ENCODE measurements around the gene XXYLT1. TPM values are rescaled to one million over a fixed set of nuclear protein-coding genes. Genes with fewer than 3 reads are reported as not detected.

XXYLT1 gene
- total RNA-seq, 1 experiment from 2014 or later, result 23.4 TPM

DNA sequence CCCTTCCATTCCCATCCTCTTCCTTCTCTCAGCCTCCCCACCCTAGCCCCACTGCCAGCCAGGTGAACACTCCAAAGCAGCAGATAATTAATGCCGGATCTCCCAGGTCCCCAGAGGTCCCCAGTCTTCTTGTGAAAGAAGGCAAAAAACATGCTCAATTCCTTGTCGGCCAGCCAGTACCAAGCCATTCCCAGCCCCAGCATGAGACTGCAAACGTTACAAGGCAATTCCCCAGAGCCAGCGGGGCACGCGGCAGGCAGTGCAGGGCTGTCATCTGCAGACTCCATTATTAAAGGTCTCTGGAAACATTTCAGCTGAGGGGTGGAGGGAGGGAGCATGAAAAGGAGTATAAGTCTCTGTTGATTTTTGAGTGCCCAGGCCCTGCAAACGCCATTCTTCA, 117.8 kb downstream of the XXYLT1 start:
- peak; percentile 37 for ATAC-seq

DNA sequence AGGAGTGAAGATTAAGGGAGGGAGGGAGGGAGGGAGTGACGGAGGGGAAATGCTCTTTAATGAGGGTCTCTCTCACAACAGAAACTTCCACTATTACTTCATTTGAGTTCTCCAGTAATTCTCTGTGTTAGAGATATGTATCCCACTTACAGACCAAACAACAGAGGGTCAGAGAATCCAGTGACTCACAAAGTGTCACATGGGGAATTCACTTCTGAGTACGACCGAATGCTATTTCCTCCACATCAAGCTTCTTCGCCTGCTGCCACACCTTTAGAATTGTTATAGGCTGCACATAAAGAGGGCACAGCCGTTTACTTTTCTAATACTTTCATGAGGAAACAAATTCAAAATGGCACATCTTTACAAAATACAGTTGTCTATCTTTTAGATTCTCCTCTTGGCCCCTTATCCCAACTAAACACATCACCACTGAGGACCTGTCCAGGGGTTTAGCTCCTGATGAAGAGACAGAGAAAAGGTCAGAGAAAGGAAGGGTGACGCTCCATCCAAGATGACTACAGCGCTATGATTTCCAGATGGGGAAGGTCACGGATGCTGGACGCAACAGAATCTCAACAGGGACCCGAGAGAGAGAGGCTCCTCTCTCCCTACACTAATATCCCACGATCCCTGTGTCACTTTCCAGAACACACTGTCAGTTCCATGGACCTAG, 119.0 kb downstream of the XXYLT1 start:
- ATAC-seq (no peak), DNase-seq (ENCODE audit: low spot score) (no peak)
- no peak overlapping the region for H3K4me3 Mint-ChIP-seq
- ChIA-PET POLR2A (no interaction called here), CTCF (no interaction called here)
- peaks cover 74% of the 10 kb centered on the region for H3K4me1 Mint-ChIP-seq
- H3K36me3 Mint-ChIP-seq, result no peaks in the 10 kb centered on the region
- TF ChIP-seq ZNF317 (CRISPR knock-in tag; IDR thresholded peaks at IDR 0.05; ENCODE audit: borderline replicate concordance, low read depth) (no peak), ZNF121 (CRISPR knock-in tag; IDR thresholded peaks at IDR 0.05) (no peak), FOXK1 (CRISPR knock-in tag; IDR thresholded peaks at IDR 0.05) (no peak)
- TF ChIP-seq, protein P1, sequence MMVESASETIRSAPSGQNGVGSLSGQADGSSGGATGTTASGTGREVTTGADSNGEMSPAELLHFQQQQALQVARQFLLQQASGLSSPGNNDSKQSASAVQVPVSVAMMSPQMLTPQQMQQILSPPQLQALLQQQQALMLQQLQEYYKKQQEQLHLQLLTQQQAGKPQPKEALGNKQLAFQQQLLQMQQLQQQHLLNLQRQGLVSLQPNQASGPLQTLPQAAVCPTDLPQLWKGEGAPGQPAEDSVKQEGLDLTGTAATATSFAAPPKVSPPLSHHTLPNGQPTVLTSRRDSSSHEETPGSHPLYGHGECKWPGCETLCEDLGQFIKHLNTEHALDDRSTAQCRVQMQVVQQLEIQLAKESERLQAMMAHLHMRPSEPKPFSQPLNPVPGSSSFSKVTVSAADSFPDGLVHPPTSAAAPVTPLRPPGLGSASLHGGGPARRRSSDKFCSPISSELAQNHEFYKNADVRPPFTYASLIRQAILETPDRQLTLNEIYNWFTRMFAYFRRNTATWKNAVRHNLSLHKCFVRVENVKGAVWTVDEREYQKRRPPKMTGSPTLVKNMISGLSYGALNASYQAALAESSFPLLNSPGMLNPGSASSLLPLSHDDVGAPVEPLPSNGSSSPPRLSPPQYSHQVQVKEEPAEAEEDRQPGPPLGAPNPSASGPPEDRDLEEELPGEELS (CRISPR knock-in tag; IDR thresholded peaks at IDR 0.05), result no peak
- TF ChIP-seq, protein P2, sequence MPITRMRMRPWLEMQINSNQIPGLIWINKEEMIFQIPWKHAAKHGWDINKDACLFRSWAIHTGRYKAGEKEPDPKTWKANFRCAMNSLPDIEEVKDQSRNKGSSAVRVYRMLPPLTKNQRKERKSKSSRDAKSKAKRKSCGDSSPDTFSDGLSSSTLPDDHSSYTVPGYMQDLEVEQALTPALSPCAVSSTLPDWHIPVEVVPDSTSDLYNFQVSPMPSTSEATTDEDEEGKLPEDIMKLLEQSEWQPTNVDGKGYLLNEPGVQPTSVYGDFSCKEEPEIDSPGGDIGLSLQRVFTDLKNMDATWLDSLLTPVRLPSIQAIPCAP (CRISPR knock-in tag; IDR thresholded peaks at IDR 0.05), result no peak
- TF ChIP-seq, protein P3, sequence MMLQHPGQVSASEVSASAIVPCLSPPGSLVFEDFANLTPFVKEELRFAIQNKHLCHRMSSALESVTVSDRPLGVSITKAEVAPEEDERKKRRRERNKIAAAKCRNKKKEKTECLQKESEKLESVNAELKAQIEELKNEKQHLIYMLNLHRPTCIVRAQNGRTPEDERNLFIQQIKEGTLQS (CRISPR knock-in tag; conservative IDR thresholded peaks at IDR 0.05), result no peak
- TF ChIP-seq, protein P4, sequence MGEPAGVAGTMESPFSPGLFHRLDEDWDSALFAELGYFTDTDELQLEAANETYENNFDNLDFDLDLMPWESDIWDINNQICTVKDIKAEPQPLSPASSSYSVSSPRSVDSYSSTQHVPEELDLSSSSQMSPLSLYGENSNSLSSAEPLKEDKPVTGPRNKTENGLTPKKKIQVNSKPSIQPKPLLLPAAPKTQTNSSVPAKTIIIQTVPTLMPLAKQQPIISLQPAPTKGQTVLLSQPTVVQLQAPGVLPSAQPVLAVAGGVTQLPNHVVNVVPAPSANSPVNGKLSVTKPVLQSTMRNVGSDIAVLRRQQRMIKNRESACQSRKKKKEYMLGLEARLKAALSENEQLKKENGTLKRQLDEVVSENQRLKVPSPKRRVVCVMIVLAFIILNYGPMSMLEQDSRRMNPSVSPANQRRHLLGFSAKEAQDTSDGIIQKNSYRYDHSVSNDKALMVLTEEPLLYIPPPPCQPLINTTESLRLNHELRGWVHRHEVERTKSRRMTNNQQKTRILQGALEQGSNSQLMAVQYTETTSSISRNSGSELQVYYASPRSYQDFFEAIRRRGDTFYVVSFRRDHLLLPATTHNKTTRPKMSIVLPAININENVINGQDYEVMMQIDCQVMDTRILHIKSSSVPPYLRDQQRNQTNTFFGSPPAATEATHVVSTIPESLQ (CRISPR knock-in tag; IDR thresholded peaks at IDR 0.05), result no peak
- H3K27ac Mint-ChIP-seq, result no peak overlapping the region
- no peaks in the 10 kb centered on the region for H3K9me3 Mint-ChIP-seq
- no peaks in the 10 kb centered on the region for H3K27me3 Mint-ChIP-seq (ENCODE audit: low read depth)

More for the DNA sequence above, 117.8 kb downstream of the XXYLT1 start:
- peak overlapping the region; percentile 47; the same call in 1 of the 2 replicates for H3K27ac Mint-ChIP-seq
- peak overlapping the region; percentile 42 for H3K4me3 Mint-ChIP-seq
- CTCF ChIA-PET, result interaction anchor here (1.0 to 1.4 kb wide), 3 partner anchors 73 to 466 kb away, joined by 3 read pairs; partner anchors contain the start of gene XXYLT1
- peaks cover 70% of the 10 kb centered on the region for H3K4me1 Mint-ChIP-seq
- TF ChIP-seq ETV6 (CRISPR knock-in tag; IDR thresholded peaks at IDR 0.05) (no peak), SP1 (CRISPR knock-in tag; conservative IDR thresholded peaks at IDR 0.05) (0 out of 2 replicates have a peak, but pooled peaks have one; percentile 39), GTF2I (CRISPR knock-in tag; conservative IDR thresholded peaks at IDR 0.05) (no peak), NR2C2 (CRISPR knock-in tag; IDR thresholded peaks at IDR 0.05) (no peak), ZNF317 (CRISPR knock-in tag; IDR thresholded peaks at IDR 0.05; ENCODE audit: borderline replicate concordance, low read depth) (no peak)
- TF ChIP-seq, protein P5, sequence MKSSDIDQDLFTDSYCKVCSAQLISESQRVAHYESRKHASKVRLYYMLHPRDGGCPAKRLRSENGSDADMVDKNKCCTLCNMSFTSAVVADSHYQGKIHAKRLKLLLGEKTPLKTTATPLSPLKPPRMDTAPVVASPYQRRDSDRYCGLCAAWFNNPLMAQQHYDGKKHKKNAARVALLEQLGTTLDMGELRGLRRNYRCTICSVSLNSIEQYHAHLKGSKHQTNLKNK (CRISPR knock-in tag; IDR thresholded peaks at IDR 0.05), result no peak
- TF ChIP-seq, protein P6, sequence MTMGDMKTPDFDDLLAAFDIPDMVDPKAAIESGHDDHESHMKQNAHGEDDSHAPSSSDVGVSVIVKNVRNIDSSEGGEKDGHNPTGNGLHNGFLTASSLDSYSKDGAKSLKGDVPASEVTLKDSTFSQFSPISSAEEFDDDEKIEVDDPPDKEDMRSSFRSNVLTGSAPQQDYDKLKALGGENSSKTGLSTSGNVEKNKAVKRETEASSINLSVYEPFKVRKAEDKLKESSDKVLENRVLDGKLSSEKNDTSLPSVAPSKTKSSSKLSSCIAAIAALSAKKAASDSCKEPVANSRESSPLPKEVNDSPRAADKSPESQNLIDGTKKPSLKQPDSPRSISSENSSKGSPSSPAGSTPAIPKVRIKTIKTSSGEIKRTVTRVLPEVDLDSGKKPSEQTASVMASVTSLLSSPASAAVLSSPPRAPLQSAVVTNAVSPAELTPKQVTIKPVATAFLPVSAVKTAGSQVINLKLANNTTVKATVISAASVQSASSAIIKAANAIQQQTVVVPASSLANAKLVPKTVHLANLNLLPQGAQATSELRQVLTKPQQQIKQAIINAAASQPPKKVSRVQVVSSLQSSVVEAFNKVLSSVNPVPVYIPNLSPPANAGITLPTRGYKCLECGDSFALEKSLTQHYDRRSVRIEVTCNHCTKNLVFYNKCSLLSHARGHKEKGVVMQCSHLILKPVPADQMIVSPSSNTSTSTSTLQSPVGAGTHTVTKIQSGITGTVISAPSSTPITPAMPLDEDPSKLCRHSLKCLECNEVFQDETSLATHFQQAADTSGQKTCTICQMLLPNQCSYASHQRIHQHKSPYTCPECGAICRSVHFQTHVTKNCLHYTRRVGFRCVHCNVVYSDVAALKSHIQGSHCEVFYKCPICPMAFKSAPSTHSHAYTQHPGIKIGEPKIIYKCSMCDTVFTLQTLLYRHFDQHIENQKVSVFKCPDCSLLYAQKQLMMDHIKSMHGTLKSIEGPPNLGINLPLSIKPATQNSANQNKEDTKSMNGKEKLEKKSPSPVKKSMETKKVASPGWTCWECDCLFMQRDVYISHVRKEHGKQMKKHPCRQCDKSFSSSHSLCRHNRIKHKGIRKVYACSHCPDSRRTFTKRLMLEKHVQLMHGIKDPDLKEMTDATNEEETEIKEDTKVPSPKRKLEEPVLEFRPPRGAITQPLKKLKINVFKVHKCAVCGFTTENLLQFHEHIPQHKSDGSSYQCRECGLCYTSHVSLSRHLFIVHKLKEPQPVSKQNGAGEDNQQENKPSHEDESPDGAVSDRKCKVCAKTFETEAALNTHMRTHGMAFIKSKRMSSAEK (CRISPR knock-in tag; IDR thresholded peaks at IDR 0.05; ENCODE audit: borderline replicate concordance), result no peak
- POLR2A ChIA-PET, result no interaction called here
- DNase-seq (ENCODE audit: low spot score), result peak; percentile 39
- no peaks in the 10 kb centered on the region for H3K36me3 Mint-ChIP-seq
- H3K27me3 Mint-ChIP-seq (ENCODE audit: low read depth), result no peaks in the 10 kb centered on the region
- H3K9me3 Mint-ChIP-seq, result no peaks in the 10 kb centered on the region

All from WTC11 (cell line).